HG03439 (cell line): ENCODE data around the gene FHAD1.
"Not testable (repeated sequence)": the region's sequence is repeated elsewhere in the genome, so short reads cannot be mapped to it uniquely, and the experiment has no call there.

Source experiments
- ATAC-seq: cut with Tn5 transposase; IDR thresholded peaks from one replicate; pipeline ENCODE4 v1.9.1; 2021; ENCODE audit warnings: mild to moderate bottlenecking, moderate library complexity; ENCODE audit not compliant: unreplicated experiment

Gene FHAD1

DNA sequence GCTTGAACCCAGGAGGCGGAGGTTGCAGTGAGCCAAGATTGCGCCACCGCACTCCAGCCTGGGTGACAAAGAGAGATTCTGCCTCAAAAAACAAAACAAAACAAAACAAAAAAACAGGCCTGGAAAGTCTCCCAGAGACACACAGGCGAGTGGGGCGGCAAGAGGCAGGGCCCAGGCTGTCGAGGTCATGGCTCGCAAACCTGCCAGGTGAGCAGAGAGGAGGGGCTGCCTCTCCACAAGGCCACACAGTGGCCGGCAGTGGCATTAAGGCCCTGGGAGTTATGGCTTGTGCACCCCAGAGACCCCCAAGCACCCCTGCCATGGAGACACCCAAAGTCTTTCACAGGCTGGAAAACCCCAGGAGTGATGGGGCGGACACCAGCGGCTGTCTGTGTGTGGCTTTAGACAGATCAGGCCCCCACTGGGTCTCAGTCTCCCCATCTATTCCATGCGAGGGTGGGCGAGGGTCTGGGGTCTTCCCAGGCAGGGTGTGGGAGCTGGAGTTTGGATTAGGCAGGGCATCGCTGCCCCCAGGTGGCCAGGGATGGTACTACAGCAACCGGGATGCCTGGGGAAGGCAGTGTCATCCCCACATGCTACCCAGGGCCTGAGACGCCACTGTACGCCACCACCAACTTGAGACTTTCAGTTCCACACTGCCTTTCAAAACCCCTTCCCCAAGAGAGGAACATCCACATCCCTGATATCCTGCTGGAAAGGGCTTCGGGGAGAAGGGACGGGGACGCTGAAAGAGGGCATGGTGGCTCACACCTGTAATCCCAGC, 184.0 kb downstream of the FHAD1 start:
- no peak for ATAC-seq

DNA sequence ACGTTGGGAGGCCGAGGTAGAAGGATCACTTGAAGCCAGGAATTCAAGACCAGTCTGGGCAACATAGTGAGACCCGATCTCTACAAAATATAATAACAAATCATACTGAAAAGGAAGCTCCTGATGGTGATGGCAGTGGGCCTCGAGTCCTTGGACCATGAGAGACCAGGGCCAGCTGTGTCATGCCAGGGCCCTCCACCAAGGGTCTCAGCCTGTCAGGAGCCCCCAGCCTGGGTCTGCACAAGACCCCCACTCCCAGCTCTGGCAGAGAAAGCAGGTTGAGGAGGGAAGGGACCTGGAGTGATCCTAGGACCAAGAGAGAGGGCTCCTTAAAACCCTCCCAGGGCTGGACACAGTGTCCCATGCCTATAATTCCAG, 184.5 kb downstream of the FHAD1 start:
- ATAC-seq = no peak

DNA sequence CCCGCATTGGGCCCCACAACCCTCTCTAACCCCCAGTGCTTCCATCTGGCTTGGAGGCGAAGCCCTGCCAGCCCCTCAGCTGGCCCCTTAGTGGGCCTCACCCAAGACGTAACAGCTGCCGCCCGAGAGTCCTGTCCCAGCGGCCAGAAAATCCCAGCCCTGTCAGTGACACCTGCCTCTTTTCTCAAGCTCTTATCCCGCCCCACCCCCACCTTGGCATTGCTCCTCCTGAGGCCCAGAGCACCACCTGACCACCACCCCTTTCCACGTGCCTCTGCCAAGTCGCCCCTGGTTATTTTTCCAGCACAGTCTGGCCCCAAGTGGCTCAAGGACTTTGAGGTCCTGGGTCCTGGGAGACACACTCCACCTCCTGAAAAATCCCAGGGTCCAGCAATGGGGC, 185.3 kb downstream of the FHAD1 start:
- ATAC-seq = no peak

DNA sequence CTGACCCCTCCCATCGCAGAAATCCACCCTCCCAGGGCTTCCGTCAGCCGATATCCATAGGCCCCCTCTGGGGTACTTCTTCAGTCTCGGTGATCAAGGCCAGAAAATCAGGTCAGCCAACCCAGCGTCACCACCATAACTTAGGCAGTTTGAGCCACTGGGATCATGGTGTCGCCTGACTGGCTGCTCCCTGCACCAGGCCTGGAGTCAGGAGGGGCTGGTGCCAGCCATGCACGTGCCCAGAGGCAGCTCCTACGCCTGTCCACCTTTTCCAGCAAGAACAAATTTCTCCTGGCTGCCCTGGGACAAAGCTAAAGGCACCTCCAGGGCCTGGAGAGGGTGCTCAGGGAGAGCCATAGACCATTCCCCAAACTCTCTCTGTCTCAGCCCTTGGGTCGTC, 186.4 kb downstream of the FHAD1 start:
- ATAC-seq = no peak

DNA sequence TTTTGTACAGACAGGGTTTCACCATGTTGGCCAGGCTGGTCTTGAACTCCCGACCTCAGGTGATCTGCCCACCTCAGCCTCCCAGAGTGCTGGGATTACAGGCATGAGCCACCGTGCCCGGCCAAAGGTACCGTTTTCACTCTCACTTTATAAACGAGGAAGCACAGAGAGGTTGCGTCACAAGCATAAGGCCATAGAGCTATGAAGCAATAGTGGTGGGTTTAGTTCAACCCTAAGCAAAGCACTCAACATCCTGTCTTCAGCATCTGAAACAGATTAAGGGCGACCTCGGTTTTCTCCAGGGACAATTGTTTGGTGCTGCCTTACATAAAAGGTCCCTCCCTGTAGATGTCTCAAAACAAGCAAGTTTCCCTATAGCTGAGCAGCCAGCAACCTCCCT, 187.7 kb downstream of the FHAD1 start:
- ATAC-seq = not testable (repeated sequence)

DNA sequence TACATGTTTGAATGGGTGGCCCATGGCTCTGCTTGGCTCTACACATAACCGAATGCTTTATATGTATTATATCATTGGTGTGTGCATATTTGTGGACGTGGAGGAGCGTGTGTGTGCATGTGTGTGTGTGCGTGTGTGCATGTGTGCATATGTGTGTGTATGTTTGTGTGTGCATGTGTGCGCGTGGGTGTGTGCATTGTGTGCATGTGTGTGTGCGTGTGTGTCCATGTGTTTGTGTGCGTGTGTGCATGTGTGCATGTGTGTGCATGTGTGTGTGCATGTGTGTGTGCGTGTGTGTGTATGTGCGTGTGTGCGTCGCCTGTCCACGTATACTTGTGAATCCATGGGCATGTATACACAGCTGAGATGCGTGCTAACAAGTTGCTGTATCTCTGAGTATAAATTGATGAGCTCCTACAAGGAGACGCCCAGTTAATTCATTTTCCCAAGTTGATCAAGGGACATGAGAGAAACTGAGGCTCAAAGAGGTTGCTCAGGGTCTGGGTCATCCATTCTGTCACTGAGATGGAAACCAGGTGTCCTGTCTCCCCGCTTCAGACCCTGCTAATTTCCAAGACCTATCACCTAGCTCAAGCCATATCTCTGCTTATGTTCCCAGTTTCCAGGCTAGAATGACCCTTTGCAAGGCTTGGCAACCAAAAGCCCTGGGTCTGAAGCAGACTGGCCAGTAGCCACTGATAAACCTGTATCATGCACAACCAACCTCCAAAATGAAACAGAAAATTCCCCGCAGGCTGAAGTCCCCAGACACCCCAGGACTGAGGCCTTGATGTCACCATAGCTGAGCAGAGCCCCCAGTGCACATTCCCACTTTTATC, 188.4 kb downstream of the FHAD1 start:
- no peak for ATAC-seq

DNA sequence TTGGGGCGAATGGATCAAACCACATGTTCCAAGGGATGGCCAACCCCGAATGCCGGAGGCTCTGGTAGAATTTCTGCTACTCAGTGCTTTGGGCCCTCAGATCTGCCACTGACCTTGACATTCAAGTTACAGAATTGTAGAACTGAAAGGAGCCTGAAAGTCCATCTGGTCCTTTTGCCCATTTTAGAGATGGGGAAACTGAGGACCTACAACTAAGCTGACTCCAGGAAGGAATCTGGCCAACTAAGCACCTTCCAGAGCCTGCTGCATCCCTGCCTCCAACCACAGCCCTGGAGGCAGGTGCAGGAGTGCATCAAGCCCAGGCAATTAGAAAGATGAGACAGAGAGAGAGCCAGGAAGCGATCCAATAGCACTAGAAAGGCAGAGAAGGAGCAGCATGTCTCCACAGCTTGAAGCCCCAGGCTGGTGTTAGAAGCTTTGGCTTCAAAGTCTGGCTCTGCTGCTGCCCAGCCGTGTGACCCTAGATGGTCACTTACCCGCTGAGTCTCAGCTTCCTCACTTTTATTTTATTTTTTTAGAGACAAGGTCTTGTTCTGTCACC, 189.9 kb downstream of the FHAD1 start:
- no peak for ATAC-seq

DNA sequence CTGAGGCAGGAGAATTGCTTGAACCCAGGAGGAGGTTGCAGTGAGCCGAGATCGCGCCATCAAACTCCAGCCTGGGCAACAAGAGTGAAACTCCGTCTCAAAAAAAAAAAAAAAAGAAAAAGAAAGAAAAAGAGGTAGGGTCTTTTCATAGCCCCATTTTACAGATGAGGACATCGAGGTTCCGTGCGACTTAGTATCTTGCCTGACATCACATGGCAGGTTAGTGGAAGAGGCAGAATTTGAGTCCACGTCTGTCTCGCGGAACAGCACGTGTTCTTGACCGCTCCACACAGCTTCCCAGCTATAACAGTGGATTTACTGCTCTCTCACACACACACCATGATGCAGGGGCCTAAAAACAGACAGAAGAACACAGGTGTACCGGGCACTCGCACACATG, 192.3 kb downstream of the FHAD1 start:
- ATAC-seq = no peak

DNA sequence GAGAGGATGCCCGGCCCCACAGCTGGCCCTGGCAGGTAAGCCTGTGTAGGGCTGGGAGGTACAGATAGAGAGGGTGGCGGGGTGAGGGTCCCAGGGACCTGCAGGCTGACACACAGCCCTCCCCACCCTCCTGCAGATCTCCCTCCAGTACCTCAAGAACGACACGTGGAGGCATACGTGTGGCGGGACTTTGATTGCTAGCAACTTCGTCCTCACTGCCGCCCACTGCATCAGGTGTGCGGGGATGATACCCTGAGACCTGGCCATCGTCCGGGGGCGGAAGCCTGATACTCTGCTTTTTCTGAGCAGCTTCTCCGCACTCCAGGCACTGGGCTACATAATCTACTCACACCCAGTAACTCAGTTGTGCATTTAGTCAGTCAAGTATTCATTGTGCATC, 193.3 kb downstream of the FHAD1 start:
- ATAC-seq = no peak

DNA sequence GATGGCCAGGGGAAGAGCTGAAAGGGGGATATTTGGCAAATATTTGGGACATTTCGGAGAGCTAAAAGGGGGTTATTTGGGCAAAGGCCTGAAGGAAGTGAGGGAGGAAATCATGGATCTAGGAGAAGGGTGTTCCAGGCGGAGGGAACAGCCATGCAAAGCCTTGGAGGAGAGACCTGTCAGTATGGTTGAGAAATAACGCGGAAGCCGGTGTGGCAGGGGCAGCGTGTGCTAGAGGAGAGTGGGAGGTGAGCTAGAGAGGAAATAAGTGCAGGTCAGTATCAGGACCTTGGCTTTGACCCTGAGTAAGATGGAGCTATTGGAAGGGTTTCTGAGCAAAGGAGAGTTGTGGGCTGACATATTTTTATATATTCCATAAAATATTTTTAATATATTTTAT, 194.2 kb downstream of the FHAD1 start:
- no peak for ATAC-seq

DNA sequence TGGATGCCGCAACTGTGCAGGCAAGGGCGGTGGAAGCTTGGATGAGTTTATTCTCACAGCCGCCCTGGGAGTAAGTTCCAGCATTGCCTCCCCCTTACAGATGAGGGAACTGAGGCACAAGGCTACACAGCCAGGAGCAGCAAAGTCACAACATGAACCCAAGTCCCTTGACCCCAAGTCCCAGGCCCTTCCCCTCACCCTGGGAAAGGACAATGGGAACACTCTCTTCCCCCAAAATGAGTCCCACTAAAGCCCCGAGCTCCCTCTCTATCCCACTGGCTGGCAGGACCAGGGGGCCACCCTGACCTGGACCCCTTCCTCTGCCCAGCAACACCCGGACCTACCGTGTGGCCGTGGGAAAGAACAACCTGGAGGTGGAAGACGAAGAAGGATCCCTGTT, 195.1 kb downstream of the FHAD1 start:
- ATAC-seq = no peak

DNA sequence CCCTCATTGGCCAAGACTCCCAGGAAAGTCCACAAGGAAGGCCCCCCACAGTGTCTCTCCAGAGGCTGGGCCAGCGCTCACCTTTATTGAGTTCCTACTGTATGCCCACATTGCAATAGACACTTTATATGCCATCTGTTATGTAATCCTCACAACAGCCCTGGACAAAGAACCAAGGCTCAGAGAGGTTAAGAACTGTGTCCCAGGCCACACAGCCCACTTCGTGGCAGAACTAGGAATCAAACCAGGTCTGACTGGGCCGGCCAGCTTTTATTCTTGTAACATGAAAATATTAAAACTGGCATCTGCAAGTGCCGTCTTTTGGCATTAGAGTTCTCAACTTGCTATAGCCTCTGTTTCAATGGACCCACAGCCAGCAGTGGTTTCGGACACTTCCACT, 195.7 kb downstream of the FHAD1 start:
- no peak for ATAC-seq

DNA sequence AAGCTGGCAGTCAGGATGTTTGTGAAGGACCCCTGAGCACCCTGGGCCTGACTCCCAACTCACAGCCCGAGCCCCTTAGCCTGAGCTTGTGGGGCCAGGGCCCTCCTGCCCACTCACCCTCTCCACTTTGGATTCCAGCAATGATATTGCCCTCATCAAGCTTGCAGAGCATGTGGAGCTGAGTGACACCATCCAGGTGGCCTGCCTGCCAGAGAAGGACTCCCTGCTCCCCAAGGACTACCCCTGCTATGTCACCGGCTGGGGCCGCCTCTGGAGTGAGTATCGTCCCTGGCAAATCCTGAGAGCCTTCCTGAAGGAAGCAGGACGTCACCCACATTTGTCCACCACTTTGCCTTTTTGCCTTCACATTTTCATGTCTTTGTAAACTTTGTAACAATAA, 196.3 kb downstream of the FHAD1 start:
- ATAC-seq = no peak

DNA sequence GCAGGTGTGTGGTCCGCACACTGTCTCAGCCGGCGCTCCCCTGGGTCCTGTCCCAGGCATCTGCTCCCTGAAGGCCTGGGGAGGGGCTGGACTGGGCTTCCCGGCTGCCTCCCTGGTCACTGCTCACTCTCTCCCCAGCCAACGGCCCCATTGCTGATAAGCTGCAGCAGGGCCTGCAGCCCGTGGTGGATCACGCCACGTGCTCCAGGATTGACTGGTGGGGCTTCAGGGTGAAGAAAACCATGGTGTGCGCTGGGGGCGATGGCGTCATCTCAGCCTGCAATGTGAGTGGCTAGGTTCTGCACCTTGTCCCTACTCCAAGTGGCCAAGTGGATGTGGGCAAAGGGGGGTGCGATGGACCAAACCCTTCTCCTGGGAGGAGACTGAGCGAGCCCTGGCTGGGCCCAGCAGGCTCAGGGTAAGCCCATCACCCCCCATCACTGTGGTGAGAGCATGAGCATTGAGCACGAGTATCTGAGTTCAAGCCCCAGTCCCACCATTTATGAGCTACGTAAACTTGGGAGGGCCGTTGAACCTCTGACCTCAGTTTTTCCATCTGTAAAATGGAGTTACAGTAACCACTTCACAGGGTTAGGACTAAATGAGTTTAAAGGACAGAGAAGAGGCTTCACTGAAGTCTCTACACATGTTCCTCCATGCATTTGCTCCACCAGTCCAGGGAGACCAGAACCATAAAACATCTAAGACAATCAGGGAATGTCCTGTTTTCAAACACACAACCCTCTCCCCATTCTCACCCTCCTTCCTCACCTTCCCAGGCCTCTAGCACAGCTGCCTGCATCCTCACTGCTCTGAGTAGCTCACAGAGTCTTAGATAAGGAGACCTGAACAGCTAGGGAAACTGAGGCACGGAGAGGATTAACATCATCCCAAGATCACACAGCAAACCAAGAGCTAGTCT, 197.7 kb downstream of the FHAD1 start:
- no peak for ATAC-seq

DNA sequence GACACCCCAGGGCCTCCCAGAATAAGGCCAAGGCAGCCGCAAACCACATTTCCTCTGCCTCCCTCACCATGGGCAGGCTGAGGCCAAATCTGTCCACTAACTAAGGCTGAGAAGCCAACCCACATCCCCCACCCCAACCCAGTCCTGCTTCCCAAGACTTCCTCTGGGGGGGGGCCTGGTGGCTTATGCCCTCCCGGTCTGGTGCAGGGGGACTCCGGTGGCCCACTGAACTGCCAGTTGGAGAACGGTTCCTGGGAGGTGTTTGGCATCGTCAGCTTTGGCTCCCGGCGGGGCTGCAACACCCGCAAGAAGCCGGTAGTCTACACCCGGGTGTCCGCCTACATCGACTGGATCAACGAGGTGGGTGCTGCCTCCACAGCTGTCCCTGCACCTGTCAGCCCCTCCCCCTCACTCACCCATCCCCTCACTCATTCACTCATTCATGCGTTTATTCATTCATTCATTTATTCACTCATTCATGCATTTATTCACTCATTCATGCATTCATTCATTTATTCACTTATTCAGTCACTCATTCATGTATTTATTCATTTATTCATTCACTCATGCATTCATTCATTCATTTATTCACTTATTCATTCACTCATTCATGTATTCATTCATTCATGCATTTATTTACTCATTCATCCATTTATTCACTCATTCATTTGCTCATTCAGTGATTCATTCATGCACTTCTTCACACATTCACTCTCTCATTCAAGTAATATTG, 198.5 kb downstream of the FHAD1 start:
- ATAC-seq = no peak

DNA sequence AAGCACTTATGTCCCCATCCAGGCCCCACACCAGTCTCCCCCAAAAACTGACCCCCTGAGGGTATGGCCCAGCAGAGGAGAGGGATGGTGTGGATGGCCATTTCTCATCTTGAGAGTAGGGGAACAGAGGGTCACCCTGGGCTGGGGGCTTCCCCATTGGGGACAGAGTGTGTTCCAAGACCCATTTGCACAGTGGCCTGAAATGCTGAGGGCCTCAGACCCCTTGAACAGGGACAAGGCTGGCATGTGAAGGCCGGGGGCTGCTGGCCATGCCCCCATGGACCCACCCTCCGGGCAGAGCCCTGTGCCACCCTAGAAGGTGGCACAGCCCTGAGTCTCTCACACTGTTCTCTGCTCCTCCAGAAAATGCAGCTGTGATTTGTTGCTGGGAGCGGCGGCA, 199.2 kb downstream of the FHAD1 start:
- no peak for ATAC-seq
